Measurements from ENCODE around the gene FHAD1.
"Not testable (repeated sequence)": the region's sequence is repeated elsewhere in the genome, so short reads cannot be mapped to it uniquely, and the experiment has no call there.

FHAD1 gene

DNA sequence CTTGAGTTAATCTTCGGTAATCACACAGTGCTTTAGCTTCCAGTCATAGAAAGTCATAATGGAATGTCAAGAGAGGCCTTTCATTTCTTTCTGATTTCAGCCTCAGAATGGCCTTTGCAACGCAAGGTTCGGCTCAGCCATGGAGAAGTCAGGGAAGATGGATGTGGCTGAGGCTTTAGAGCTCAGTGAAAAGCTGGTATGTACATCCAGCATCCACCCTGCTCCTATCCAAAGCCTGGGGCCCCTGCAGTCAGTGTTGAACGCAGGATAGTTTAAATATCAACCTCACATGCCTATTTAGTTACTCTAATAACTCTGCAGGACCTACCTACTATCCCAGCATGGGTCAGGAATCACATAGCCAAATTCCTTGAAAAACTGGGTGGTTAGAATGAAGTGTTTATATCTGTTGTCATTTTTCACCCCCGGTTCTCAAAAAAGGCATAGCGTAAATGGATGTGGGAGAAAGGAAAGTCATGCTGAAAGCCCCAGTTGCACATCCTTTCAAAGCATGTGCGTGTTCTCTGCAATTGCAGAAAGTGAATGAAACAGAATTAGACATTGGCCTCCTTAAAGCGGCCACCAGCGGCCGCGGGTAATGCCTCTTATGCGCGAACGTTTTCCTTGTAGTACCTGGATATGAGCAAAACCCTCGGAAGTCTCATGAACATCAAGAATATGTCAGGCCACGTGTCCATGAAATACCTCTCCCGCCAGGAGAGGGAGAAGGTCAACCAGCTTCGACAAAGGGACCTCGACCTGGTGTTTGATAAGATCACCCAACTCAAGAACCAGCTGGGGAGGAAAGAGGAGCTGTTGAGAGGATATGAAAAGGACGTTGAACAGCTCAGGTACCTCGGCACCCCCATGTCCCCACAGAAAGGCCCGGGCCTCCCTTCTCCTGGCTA, 133.8 kb downstream of the FHAD1 start:
- DNase-seq, result no peak

DNA sequence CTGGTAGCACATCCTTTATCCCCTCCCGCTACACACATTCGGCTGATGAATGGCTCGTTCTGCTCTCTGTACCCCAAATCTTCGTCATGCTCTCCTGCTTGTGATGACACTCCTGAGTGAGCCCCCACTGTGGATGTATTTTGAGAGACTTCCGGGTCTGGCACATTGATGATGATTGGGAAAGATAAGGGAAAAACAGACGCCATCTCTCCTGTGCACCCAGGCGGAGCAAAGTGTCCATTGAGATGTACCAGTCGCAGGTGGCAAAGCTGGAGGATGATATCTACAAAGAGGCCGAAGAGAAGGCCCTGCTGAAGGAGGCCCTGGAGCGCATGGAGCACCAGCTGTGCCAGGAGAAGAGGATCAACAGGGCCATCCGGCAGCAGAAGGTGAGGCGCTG, 134.8 kb downstream of the FHAD1 start:
- DNase-seq, result no peak

DNA sequence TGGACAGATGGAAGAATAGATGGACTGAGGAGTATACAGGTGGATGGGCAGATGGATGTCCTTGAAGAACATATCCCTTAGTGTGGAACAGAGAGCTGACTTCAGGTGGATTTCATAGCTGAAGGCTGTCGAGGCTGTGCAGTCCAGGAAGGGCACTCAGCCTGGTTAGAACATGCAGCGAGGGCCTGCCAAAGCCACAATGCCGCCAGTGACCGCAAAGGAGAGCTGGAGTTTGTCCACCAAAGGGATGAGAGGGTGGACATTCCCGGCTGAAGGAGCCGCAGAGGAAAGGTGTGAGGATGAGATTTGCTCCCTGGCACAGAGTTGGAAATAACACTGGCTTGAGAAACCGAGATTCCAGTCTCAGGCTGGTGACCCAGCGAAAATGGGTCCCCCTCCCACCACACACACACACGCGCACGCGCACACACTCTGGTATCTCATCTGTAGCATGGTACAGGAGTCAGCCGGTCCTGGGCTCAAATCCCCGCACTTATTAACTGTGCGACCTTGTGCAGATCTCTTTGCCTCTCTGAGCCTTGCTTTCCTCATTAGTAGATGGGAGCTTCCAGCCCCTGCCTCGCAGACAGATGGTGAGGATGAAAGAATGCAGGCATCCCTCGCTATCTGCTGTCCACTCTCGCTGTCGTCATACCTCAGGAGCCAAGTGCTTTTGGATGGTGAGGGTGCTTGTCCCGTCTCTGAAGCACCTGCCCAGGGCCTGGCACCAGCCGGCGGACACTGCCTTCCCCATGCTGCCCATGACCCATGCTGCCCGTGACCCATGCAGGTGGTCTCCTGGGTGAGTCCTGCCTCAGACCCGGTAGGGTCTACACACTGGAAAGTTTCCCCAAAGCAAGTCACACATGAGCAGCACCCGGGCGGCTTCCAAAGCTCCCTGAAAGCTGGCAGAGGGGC, 135.8 kb downstream of the FHAD1 start:
- DNase-seq, result no peak

DNA sequence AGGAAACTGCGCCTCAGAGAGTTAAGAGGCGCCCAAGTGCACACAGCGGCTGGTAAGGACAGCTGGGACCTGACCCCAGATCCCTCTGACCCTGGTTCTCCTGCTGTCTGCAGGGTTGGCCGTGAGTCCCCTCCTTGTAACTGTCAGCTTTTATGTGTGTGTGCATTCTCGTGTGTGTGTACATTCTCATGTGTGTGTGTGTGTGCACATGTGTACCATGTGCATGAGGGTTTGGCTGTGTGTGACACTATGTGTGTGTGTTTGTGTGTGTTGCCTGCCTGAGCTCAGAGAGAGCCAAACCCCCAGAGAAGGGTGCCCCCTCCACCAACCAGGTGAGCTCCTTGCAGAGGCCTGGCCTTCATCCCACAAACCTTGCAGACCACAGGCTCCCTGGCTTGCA, 136.8 kb downstream of the FHAD1 start:
- DNase-seq, result no peak

GRCh38 chr1:15384301-15384901, 137.4 kb downstream of the FHAD1 start:
- DNase-seq, result peak; percentile 39 to 80

GRCh38 chr1:15385420-15385819, 138.4 kb downstream of the FHAD1 start:
- no peak for DNase-seq

GRCh38 chr1:15386164-15386749, 139.2 kb downstream of the FHAD1 start:
- no peak for DNase-seq

DNA sequence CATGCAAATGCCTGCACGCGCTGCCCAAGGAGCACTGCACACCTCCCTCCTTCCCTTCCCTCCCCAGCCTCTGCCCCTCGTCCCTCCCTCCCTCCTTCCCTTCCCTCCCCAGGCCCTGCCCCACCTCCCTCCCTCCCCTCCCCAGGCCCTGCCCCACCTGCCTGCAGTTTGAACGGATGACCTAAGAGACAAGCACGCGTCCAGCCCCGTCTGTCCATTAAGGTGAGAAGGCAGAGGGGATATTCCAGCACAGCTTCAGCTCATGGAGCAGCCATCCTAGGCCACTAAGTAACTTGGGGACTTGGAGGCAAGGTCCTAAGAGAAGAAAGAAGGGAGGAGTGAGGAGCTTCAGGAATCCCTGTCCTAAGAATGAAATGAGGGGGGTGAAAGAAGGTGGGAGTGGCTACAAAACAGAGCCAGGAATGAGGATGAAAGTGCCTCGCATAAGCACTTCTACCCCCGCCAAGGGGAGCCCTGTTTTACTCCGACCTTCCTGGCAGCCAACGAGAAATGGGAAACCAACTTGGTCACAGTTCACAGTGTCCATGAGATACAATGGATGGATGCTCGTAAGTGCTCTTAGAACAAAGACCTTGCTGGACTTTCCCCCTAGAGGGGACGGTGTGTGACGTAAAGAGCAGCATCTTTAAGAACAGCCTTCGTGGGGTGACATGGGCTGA, 141.3 kb downstream of the FHAD1 start:
- peak in 1 of 2 experiments; percentile 39 for DNase-seq

GRCh38 chr1:15389828-15390227, 142.8 kb downstream of the FHAD1 start:
- DNase-seq, result not testable (repeated sequence)

DNA sequence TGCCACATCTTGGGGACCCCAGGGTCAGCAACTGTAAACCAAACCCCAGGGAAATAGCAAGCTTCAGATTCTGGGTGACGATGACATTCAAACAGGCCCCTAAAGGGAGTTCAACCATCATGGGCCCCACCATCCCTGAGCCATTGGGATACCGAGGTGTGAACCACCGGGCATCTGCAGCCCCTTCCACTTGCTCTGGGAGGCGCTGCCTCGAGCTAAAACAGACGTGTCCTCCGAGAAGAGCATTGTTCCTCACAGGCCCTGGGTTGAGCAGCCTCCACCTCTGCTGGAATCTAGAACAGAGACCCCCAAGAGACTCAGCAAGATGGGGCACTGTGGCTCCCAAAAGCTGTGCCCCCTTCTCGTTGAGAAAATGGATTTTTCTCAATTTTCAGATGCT, 143.6 kb downstream of the FHAD1 start:
- no peak for DNase-seq

GRCh38 chr1:15391366-15391765, 144.3 kb downstream of the FHAD1 start:
- no peak for DNase-seq

GRCh38 chr1:15393475-15394257, 146.6 kb downstream of the FHAD1 start:
- no peak for DNase-seq

- no peak for DNase-seq
These were observed 147.3 kb downstream of the FHAD1 start for GRCh38 chr1:15394258-15394690.

DNA sequence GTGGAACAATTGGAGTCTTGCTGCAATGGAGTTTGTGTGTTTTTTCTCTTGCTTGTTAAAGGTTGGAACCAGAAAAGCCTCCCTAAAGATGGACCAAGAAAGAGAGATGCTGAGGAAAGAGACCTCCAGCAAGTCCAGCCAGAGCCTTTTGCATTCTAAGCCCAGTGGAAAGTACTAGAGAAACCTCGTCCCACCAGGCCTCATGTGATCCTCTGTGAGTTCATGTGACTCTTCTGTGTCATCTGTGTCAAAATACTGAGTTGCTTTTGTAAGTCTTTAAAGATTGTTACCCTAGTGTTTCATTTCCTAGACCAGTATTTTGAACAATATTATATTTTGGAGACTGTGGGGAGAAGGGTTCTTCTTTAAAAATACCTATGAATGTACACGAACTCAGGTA, 150.2 kb downstream of the FHAD1 start:
- DNase-seq, result no peak

- DNase-seq, result no peak
These were observed 152.7 kb downstream of the FHAD1 start for GRCh38 chr1:15399710-15400109.

DNA sequence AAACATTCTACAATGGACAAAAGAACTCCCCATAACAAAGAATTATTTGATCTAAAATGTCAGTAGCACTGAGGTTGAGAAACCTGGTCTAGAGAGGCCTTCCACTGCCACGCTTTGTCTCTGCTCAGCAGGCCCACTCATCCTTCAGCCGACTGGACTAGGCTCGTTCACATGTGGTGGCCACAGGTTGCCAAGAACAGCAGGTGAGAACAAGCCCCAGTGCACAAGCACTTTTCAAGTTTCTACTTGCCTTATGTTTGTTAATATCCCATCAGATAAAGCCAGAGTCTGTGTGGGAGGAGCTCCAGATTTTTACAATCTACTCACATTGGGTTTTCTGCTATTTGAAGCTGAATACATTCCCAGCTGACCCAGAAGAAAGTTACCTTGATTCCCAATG, 153.6 kb downstream of the FHAD1 start:
- peak; percentile 29 to 59 for DNase-seq

- DNase-seq, result no peak
These were observed 154.5 kb downstream of the FHAD1 start for GRCh38 chr1:15401391-15402055.

GRCh38 chr1:15402809-15403450, 155.9 kb downstream of the FHAD1 start:
- no peak for DNase-seq

GRCh38 chr1:15403962-15404580, 157.0 kb downstream of the FHAD1 start:
- no peak for DNase-seq

Measured in NCI-H526 (cell line).